HG02840 (cell line): Measurements from ENCODE around the gene MOB1A.
"Not testable (repeated sequence)": the region's sequence is repeated elsewhere in the genome, so short reads cannot be mapped to it uniquely, and the experiment has no call there.

Experiments
- ATAC-seq: cut with Tn5 transposase; IDR thresholded peaks from one replicate; pipeline ENCODE4 v1.9.1; 2021; ENCODE audit warnings: mild to moderate bottlenecking, moderate library complexity, moderate number of reproducible peaks; ENCODE audit not compliant: unreplicated experiment, low FRiP score

The MOB1A gene

GRCh38 chr2:74149570-74150319 lies 28.9 kb downstream of the MOB1A start:
- no peak for ATAC-seq

- ATAC-seq = no peak
Observed at GRCh38 chr2:74149247-74149525, 29.5 kb downstream of the MOB1A start.

- ATAC-seq = no peak
Observed at GRCh38 chr2:74148457-74149246, 30.0 kb downstream of the MOB1A start.

- ATAC-seq = peak; percentile 91
Observed at GRCh38 chr2:74147727-74148456, 30.8 kb downstream of the MOB1A start, which contains the start of gene BOLA3. Gene BOLA3 (minus strand): TSS chr2:74147912. CDS start chr2:74147874, 38 bp downstream.

GRCh38 chr2:74146929-74147726 lies 31.6 kb downstream of the MOB1A start:
- peak; percentile 25 for ATAC-seq

GRCh38 chr2:74142340-74142739 lies 36.3 kb downstream of the MOB1A start:
- no peak for ATAC-seq

GRCh38 chr2:74138600-74139323 lies 39.9 kb downstream of the MOB1A start:
- ATAC-seq = no peak

- ATAC-seq = no peak
Observed at GRCh38 chr2:74137651-74138599, 40.8 kb downstream of the MOB1A start.

GRCh38 chr2:74131901-74132300 lies 46.8 kb downstream of the MOB1A start:
- no peak for ATAC-seq

- ATAC-seq = no peak
Observed at GRCh38 chr2:74130211-74130995, 48.3 kb downstream of the MOB1A start.

- no peak for ATAC-seq
Observed at GRCh38 chr2:74128206-74128605, 50.5 kb downstream of the MOB1A start.

GRCh38 chr2:74123955-74124354 lies 54.7 kb downstream of the MOB1A start:
- ATAC-seq = not testable (repeated sequence)

GRCh38 chr2:74121846-74122245 lies 56.8 kb downstream of the MOB1A start:
- not testable (repeated sequence) for ATAC-seq

GRCh38 chr2:74119912-74120825 lies 58.5 kb downstream of the MOB1A start:
- ATAC-seq = peak; percentile 95

GRCh38 chr2:74119339-74119738 lies 59.3 kb downstream of the MOB1A start:
- ATAC-seq = no peak

GRCh38 chr2:74111380-74111779 lies 67.3 kb downstream of the MOB1A start:
- ATAC-seq = no peak

- no peak for ATAC-seq
Observed at GRCh38 chr2:74110537-74110936, 68.1 kb downstream of the MOB1A start.
